ENCODE results near the gene TLL2.

Gene TLL2

GRCh38 chr10:96387161-96387560 lies 126.6 kb downstream of the TLL2 start:
- DNase-seq: no peak

DNA sequence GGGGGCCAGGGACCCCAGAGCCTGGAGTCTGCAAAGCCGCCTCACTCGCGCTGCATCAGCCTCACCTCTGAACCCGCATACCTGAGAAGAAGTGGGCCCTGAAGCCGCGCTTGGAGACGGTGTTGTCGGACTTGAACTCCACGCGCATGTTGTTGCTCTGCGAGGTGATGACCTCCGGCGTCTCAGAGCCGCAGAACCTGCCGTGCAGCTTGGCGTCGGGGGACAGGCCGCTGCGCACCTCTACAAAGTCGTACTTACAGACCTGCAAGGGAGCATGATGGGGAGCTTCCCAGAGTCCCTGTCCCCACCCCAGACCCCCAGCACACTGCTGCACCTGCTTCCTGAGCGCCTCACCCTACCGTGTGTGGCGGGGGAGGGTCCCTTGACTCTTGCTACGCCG lies 129.2 kb downstream of the TLL2 start:
- DNase-seq: no peak

DNA sequence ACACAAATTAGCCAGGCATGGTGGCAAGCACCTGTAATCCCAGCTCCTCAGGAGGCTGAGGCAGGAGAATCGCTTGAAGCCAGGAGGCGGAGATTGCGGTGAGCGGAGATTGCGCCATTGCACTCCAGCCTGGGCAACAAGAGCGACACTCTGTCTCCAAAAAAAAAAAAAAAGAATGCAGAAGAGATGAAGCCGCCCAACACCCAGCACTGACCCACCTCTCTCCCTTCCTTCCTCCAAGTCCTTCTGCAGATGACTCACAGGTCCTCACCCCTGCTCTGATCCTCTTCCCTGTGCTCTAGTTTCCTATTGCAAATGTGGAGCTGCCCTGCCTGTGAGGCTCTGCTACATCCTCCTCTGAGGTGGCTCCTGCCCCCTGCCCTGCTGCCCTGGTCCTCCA lies 132.9 kb downstream of the TLL2 start:
- DNase-seq: no peak

DNA sequence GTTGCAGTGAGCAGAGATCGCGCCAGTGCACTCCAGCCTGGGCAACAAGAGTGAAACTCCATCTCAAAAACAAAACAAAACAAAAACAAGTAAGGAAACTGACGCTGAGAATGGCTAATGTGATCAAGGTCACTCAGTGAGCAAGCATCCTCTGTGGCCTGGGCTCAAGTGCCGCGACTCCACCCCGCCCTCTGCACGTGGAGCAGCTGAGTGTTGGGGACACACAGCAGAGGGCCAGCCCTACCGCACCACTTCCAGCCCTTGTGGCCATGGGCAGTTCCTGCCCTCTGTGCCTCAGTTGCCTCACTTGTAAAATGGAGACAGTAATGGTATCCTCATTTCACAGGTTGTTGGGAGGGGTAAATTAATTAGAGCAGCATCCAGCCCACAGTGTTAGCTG lies 134.0 kb downstream of the TLL2 start:
- DNase-seq: no peak

- no peak for DNase-seq
Observed at GRCh38 chr10:96378741-96379140, 135.0 kb downstream of the TLL2 start.

- DNase-seq: no peak
Observed at GRCh38 chr10:96377816-96378294, 135.9 kb downstream of the TLL2 start.

DNA sequence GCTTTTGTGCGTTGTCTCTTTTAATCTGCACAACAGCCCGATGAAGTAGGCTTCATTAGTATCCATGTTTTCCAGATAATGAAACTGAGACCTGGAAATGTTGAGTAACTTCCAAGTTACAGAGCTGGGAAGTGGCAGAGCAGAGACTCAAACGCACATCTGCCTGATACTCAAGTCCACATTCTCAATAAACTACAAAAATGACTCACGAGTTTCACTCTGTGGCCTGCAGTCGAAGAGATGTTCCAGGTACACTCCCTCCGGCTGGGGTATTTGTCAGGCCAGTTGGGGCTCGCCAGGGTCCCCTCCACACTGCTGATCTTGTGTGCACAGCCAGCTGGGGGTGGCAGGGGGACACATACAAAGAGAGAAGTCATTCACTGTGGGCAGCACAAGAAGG lies 137.2 kb downstream of the TLL2 start:
- DNase-seq: no peak

DNA sequence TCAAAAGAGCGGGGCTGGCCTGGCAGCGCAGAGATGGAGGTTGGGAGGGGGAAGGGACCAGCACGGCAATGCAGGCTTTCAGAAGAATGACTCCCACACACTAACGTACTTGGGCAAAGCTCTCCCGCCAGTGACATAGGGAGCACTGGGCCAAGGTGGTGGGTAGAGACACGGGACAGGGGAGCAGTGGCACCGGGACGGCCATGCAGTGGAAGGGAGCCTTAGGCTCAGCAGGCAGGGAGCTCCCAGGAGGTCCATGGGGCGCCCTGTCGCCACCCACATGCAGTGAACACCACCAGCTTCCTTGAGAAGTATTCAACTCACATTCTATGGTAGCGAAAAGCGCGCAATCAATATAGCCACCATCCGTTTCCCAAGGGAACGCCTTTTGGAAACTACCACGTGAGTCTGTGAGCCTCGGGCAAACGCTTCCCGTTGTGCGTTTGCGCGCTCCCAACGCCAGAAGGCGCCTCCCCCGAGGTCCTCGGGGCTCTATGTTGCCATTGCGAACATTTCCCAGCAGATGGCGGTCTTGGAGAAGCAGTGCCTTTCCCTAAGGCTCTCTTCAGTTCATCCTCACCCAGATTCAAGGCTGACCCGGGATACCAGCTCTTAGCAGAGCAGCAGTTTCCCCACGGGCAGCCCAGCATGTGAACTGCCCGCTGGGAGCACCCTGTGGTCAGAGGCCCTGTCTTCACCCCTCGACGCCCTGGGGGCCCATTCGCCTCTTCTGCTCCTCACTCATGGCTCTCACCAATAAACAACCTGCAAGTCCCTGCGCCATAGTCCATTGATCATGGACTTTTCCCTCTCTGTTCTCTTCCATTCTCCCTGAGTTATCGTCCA lies 138.5 kb downstream of the TLL2 start:
- peak; percentile 60 for DNase-seq

- DNase-seq: no peak
Observed at GRCh38 chr10:96374639-96374984, 139.1 kb downstream of the TLL2 start.

DNA sequence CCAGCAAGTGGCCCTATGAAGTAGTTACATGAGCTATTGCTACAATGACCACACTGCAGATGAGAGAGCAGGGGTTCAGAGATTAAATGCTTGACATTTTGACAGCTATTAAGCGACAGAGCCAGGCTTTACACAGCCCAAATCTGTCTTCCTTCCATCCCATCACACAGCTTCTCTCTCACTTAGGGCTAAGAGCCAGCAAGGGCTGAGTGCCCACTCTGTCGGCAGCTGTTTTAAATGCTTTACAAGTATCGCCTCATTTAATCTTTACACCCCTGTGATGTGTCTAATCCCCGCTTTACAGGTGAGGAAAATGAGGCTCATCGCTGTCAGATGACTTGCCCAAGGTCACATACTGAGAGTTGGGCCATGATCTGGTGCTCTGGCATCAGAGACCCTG lies 139.7 kb downstream of the TLL2 start:
- DNase-seq: no peak

- no peak for DNase-seq
Observed at GRCh38 chr10:96371356-96371755, 142.4 kb downstream of the TLL2 start.

- peak; percentile 7 for DNase-seq
Observed at GRCh38 chr10:96370584-96371157, 143.1 kb downstream of the TLL2 start.

- no peak for DNase-seq
Observed at GRCh38 chr10:96369890-96370583, 143.7 kb downstream of the TLL2 start.

- no peak for DNase-seq
Observed at GRCh38 chr10:96368971-96369370, 144.8 kb downstream of the TLL2 start.

GRCh38 chr10:96367470-96367869 lies 146.3 kb downstream of the TLL2 start:
- DNase-seq: no peak

DNA sequence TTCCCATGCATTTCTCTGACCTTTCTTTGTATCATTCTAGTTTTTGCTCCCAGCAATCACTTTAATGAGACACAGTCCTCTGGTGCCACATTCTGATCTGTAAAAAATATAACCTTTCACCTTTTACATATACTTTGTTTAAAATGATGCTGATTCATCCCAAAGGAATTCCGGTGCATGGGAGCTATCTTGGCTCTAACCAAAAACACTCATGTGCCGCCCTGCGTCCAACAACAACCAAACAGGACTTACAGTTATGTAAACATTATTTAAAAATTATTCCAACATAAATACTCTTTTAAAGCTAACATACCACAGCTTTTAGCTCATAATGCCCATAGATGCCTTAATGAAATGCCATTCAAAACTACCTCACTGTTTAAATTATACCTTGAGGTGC lies 147.2 kb downstream of the TLL2 start:
- DNase-seq: no peak

- no peak for DNase-seq
Observed at GRCh38 chr10:96365571-96365970, 148.2 kb downstream of the TLL2 start.

DNA sequence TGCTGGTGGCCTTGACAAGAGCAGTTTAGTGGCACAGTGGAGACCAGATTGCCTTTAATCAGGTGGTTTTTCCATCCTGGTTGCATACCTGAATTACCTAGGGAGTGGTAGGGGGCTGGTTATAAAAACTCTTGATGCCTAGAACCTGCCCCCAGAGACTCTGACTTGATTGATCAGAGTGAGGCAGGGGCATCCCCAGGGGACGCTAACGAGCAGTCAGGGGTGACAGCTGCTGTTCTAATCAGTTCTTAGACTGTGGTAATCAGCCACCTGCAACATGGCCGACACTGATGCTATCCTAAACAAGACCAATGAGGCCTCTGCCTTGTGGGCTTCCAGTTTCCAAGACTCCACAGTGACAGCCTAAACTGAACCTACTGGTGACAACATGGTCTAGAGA lies 153.0 kb downstream of the TLL2 start:
- no peak for DNase-seq

DNA sequence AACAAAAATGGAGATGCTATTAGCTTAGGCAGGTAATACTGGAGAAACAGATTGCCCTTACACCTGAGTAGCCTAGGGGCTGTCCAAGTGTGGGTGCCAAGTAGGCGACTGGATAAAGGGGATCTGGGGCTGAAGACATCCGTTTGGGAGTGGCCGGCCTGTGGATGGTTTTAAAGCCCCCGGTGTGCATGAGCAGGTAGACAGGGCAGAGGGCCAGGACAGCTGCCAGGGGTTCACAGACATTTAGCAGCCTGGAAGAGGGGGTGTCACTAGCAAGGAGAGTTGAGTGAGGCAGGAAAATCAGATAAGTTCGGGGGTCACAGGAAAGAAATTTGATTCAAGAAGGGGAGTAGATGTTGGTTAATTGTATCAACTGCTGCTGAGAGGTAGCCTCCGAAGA lies 153.4 kb downstream of the TLL2 start:
- DNase-seq: no peak

- no peak for DNase-seq
Observed at GRCh38 chr10:96359616-96360015, 154.1 kb downstream of the TLL2 start.

- no peak for DNase-seq
Observed at GRCh38 chr10:96358851-96359540, 154.7 kb downstream of the TLL2 start, which contains the start of gene OPALIN. Gene OPALIN, minus strand, starts transcription at chr10:96359002. Its CDS starts 106 bp downstream, at chr10:96358896.

DNA sequence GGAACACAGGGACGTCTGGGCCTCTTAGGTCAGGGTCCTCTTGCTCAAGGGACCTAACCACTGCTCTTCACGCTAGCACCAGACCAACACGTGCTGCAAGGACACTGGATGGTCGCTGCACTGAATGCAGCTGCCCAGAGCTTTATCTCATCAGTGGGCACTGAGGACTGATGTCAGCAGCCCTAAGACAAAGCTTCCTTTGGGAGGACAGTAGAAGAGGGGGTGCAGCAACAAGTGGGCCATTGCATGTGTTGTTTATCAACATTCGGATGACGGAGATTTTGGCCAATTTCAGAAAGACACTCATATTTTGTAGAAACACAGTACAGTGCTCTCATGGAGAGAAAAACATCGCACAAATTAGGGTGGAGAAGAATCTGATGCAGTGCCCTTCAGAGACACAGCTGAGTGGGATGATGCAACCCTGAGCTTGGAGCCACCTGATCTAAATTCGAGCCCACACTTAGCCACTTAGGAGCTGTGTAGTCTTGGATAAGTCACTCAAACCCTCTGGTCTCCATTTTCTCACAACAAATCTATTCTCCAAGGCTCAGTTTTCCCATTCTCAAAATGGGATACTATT lies 156.6 kb downstream of the TLL2 start:
- DNase-seq: no peak

- DNase-seq: no peak
Observed at GRCh38 chr10:96352582-96352981, 161.1 kb downstream of the TLL2 start.
